Uterus (tissue), 4 donors: ENCODE measurements around the gene CALHM1. TPM values are rescaled to one million over a fixed set of nuclear protein-coding genes. Genes with fewer than 3 reads are reported as not detected.

Experiments
- DNase-seq, 2 donors: peaks; one replicate each; pipeline ENCODE4 v3.0.0-alpha.2; 2019 to 2020
- H3K27ac ChIP-seq, 2 donors: fragments of 200-600 bp; sonication (generic); 1 replicate in 1 of 2; 2 replicates in 1 of 2; pipeline ENCODE4 v1.5.1; 2016 to 2018
- H3K27me3 ChIP-seq, 2 donors: fragments of 200-600 bp; sonication (generic); one replicate each; pipeline ENCODE4 v1.5.1; 2018 to 2019; ENCODE audit warnings: control low read depth in 1 of 2
- H3K36me3 ChIP-seq, 2 donors: fragments of 200-600 bp; sonication (generic); one replicate each; pipeline ENCODE4 v1.5.1; 2019; ENCODE audit warnings: control low read depth in 1 of 2
- H3K4me1 ChIP-seq, 2 donors: fragments of 200-600 bp; sonication (generic); one replicate each; pipeline ENCODE4 v1.5.1; 2018 to 2019; ENCODE audit warnings: control low read depth in 1 of 2
- H3K4me3 ChIP-seq, 2 donors: fragments of 200-600 bp; sonication (generic); 1 replicate in 1 of 2; 2 replicates in 1 of 2; pipeline ENCODE4 v1.5.1; 2018 to 2019; ENCODE audit warnings: mild to moderate bottlenecking in 1 of 2
- H3K9me3 ChIP-seq, 2 donors: fragments of 200-600 bp; sonication (generic); one replicate each; pipeline ENCODE4 v1.5.1; 2019; ENCODE audit warnings: control low read depth in 1 of 2
- POLR2A ChIP-seq, 2 donors: fragments of 450-650 bp; IDR thresholded peaks; one replicate each; pipeline ENCODE4 v1.6.1; 2016; ENCODE audit warnings: antibody characterized with exemption in 2 of 2, mild to moderate bottlenecking in 1 of 2, moderate library complexity in 1 of 2
- intact Hi-C: fragments of 100-400 bp; cut with DNase I; formaldehyde crosslinking; loops from one replicate; pipeline ENCODE4 v1.15.1; 2023; ENCODE audit warnings: low total_unique reads
- total RNA-seq, 4 donors: library from RNA; depleted of rRNA in 3 of 4; stranded (reverse); fragments of >200 nt in 3 of 4; gene quantifications; one replicate each; pipeline versions ENCODE4 v1.1.0 to v1.2.4, GENCODE V29; 2014 to 2023
- TF ChIP-seq, protein P1 (sequence below), 4 experiments: fragments of 200-600 bp in 2 of 4; fragments of 450-650 bp in 2 of 4; sonication (generic) in 2 of 4; IDR thresholded peaks; one replicate each; pipeline ENCODE4 v1.5.1; 2016 to 2019; ENCODE audit warnings: antibody characterized with exemption in 4 of 4, mild to moderate bottlenecking in 2 of 4, moderate library complexity in 1 of 4
- donor health status: DM: yes; HTN: yes; CAD: no.

Gene CALHM1
- total RNA-seq, 4 donors from 2014 or later: not detected

DNA sequence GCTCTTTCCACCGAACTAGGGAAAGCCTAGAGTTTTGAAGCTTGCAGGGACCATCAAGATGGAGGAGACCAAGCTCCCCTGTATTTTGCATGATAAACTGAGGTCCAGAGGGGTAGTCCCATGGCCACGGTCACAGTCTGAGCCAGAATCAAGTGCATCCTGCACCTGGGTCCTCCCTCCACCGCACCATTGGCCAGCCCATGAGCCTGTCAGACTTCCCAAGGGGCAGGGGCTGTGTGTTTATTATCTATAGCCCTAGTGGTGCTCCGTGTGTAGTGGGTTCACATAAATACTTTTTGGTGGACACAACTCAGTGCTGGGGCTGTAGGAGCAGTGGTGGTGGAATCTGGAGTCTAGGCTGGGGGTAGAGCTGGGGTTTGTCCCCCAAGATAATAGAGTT is 16.7 kb upstream of the CALHM1 start:
- H3K36me3 ChIP-seq: no peaks in the 10 kb centered on the region
- H3K4me1 ChIP-seq: no peaks in the 10 kb centered on the region
- no peak overlapping the region for H3K27ac ChIP-seq
- no peak overlapping the region for H3K4me3 ChIP-seq
- no peak for DNase-seq
- H3K27me3 ChIP-seq: no peaks in the 10 kb centered on the region
- TF ChIP-seq, protein P1, sequence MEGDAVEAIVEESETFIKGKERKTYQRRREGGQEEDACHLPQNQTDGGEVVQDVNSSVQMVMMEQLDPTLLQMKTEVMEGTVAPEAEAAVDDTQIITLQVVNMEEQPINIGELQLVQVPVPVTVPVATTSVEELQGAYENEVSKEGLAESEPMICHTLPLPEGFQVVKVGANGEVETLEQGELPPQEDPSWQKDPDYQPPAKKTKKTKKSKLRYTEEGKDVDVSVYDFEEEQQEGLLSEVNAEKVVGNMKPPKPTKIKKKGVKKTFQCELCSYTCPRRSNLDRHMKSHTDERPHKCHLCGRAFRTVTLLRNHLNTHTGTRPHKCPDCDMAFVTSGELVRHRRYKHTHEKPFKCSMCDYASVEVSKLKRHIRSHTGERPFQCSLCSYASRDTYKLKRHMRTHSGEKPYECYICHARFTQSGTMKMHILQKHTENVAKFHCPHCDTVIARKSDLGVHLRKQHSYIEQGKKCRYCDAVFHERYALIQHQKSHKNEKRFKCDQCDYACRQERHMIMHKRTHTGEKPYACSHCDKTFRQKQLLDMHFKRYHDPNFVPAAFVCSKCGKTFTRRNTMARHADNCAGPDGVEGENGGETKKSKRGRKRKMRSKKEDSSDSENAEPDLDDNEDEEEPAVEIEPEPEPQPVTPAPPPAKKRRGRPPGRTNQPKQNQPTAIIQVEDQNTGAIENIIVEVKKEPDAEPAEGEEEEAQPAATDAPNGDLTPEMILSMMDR (IDR thresholded peaks at IDR 0.05): no peak
- TF ChIP-seq POLR2A (IDR thresholded peaks at IDR 0.05): no peak
- intact Hi-C loops: no loop called here
- H3K9me3 ChIP-seq: no peaks in the 10 kb centered on the region

- no peak for DNase-seq
- intact Hi-C loops: no loop called here
- TF ChIP-seq, protein P1 (IDR thresholded peaks at IDR 0.05): no peak
- TF ChIP-seq POLR2A (IDR thresholded peaks at IDR 0.05): no peak
- Histone ChIP-seq H3K27ac (no peak overlapping the region), H3K9me3 (no peaks in the 10 kb centered on the region), H3K27me3 (no peaks in the 10 kb centered on the region), H3K36me3 (no peaks in the 10 kb centered on the region), H3K4me1 (no peaks in the 10 kb centered on the region), H3K4me3 (no peak overlapping the region)
Observed at GRCh38 chr10:103474077-103474476, 15.4 kb upstream of the CALHM1 start.

DNA sequence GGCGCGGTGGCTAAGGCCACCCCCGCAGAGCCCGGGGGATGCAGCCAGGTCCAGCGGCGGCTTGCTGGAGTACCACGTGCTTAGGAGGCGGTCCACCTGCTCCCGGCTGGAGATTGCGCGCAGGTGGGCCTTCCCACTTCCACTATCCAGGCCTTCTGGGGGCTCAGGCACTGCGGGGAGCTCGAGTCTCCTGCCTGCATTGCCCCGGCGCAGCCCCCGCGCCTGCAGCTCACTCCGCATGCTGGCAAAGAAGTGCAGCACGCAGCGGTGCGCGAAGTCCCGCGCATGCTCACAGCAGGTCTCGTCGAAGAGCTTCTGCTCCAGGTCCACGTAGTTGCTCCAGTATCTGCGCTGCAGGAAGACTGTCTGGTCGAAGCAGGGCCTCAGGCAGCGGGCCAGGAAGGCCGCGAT is 14.6 kb upstream of the CALHM1 start:
- DNase-seq: peak in 1 of 2 donors; percentile 53
- Histone ChIP-seq H3K4me3 (no peak overlapping the region), H3K4me1 (no peaks in the 10 kb centered on the region), H3K9me3 (no peaks in the 10 kb centered on the region), H3K27ac (no peak overlapping the region), H3K36me3 (no peaks in the 10 kb centered on the region), H3K27me3 (no peaks in the 10 kb centered on the region)
- intact Hi-C loops: no loop called here
- no peak for TF ChIP-seq POLR2A (IDR thresholded peaks at IDR 0.05)
- TF ChIP-seq, protein P1 (IDR thresholded peaks at IDR 0.05): no peak

GRCh38 chr10:103472005-103472404 is 13.3 kb upstream of the CALHM1 start:
- Histone ChIP-seq H3K4me1 (no peaks in the 10 kb centered on the region), H3K4me3 (no peak overlapping the region), H3K27ac (peak overlapping the region in 1 of 2 donors; percentile 19), H3K9me3 (no peaks in the 10 kb centered on the region), H3K27me3 (no peaks in the 10 kb centered on the region), H3K36me3 (no peaks in the 10 kb centered on the region)
- DNase-seq: no peak
- no peak for TF ChIP-seq POLR2A (IDR thresholded peaks at IDR 0.05)
- TF ChIP-seq, protein P1 (IDR thresholded peaks at IDR 0.05): no peak
- intact Hi-C loops: no loop called here

GRCh38 chr10:103470761-103471653 is 12.3 kb upstream of the CALHM1 start:
- Histone ChIP-seq H3K36me3 (no peaks in the 10 kb centered on the region), H3K27ac (peak overlapping the region in 1 of 2 donors; percentile 19)
- DNase-seq: no peak

More at GRCh38 chr10:103470761-103471653, 12.3 kb upstream of the CALHM1 start:
- Histone ChIP-seq H3K4me3 (no peak overlapping the region), H3K4me1 (no peaks in the 10 kb centered on the region), H3K9me3 (no peaks in the 10 kb centered on the region), H3K27me3 (no peaks in the 10 kb centered on the region)
- intact Hi-C loops: no loop called here
- no peak for TF ChIP-seq POLR2A (IDR thresholded peaks at IDR 0.05)
- TF ChIP-seq, protein P1 (IDR thresholded peaks at IDR 0.05): no peak
